SKM-1 treated with dmso at 0.1 percent for 144 hours (cell line): Measurements from ENCODE around the gene CACNA2D3.
"Not testable (repeated sequence)": the region's sequence is repeated elsewhere in the genome, so short reads cannot be mapped to it uniquely, and the experiment has no call there.

ENCODE experiments used
- DNase-seq: peaks from one replicate; lab custom pipeline; 2025; ENCODE audit not compliant: unreplicated experiment; lab: John Stamatoyannopoulos, UW

CACNA2D3 gene

GRCh38 chr3:54970895-54971294 lies 848.5 kb downstream of the CACNA2D3 start:
- DNase-seq = no peak

DNA sequence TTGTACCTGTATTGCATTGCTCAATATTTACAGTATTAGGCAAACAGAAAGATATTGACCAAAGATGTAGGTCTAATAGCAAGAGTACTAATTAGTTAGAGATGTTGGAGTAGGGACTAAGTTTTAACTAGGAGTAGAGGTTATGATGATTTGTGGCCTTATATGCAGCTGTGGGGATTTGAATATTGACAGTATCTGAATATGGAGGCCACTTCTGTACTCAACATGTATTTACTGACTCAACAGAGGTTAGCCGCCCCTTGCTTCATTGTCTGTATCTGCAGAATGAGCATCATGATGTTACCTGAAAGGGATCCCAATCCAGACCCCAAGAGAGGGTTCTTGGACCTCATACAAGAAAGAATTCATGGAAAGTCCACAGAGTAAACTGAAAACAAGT lies 855.1 kb downstream of the CACNA2D3 start:
- DNase-seq = no peak

DNA sequence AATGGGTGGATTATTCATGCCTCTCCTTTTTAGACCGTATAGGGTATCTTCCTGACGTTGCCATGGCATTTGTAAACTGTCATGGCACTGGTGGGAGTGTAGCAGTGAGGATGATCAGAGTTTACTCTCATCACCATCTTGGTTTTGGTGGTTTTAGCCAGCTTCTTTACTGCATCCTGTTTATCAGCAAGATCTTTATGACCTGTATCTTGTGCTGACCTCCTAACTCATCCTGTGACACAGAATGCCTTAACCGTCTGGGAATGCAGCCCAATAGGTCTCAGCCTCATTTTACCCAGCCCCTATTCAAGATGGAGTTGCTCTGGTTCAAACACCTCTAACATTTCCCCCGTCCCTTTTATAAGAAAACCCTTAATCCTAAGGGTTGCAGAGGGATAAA lies 855.6 kb downstream of the CACNA2D3 start:
- not testable (repeated sequence) for DNase-seq

DNA sequence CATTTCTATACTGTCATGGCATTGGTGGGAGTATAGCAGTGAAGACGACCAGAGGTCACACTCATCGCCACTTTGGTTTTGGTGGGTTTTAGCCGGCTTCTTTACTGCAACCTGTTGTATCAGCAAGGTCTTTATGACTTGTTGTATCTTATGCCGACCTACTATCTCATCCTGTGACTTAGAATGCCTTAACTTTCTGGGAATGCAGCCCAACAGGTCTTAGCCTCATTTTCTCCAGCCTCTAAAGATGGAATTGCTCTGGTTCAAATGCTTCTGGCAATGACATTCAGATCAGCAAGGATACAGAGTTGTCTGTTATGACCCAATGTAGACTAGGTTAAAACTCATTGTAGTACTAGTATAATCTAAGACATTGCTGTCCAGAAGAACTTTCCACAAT lies 860.5 kb downstream of the CACNA2D3 start:
- no peak for DNase-seq

GRCh38 chr3:54983266-54984099 lies 861.1 kb downstream of the CACNA2D3 start:
- DNase-seq = no peak

- DNase-seq = peak; percentile 12
These were observed 863.5 kb downstream of the CACNA2D3 start for GRCh38 chr3:54985856-54986255.

GRCh38 chr3:54986294-54986693 lies 863.9 kb downstream of the CACNA2D3 start:
- peak; percentile 87 for DNase-seq

- DNase-seq = no peak
These were observed 865.4 kb downstream of the CACNA2D3 start for GRCh38 chr3:54987719-54988118.

DNA sequence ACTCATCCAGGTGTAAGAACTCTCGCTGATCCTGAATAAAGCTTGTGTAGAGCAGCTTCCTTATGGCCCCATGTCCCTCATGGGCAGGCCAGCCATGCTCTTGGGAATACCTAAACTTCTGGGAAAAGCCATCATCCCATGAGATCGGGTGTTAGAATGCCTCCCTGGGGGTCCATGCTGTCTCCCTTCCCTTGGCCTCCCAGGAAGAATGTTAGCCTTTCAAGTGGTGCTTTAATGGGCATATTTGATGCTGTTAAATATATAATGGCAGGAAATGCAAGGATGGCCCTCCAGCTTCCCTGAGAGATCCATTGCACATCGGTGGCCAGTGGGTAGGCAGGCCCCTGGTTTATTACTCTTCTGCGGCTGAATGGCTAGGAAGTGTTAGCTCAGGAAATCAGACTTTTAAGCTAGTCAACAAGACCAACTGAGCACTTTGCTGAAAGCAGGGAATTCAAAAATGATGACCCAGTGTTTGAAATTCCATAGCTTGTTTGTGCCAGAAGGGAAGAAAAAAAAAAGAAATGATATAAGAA lies 866.0 kb downstream of the CACNA2D3 start:
- DNase-seq = no peak

- peak; percentile 25 for DNase-seq
These were observed 866.7 kb downstream of the CACNA2D3 start for GRCh38 chr3:54988838-54989630.

DNA sequence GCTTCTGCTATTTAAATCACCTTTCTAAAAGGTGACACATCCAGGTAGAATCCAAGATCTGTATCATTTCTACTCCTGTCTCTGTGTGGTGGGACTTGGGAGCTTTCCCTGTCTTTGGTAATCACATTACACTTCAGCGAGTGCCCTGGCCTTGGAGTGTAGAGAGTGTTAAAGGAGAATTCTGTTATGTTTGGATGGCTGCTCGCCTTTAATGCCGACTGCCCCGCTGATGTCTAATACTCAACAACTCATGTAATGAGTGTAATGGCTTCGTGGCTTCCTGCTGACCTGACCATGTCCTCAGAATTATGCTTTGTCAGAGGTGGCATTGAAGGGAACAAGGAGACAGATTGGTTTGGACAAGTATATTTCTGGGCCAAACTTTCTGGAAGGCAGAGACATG lies 871.8 kb downstream of the CACNA2D3 start:
- no peak for DNase-seq

DNA sequence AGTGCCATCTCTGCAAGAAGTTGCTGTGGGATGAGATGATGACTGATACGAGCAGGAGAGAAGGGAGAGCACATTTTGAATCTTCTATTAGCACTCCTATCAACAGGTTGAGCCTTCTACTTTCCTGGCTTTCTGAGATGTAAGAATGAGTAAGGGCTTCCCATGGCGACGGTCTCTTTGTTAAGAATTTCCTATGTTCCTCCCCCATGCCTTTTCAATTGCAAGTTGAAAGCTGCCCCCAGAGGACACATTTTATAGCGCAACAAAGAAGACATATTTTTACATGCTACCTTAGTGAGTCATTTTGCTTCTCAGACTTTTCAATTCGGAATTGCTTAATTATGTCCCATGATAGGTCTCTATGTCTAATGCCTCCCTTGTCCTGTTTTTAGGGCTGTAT lies 876.8 kb downstream of the CACNA2D3 start:
- peak; percentile 12 for DNase-seq

- DNase-seq = no peak
These were observed 877.5 kb downstream of the CACNA2D3 start for GRCh38 chr3:54999811-55000210.

DNA sequence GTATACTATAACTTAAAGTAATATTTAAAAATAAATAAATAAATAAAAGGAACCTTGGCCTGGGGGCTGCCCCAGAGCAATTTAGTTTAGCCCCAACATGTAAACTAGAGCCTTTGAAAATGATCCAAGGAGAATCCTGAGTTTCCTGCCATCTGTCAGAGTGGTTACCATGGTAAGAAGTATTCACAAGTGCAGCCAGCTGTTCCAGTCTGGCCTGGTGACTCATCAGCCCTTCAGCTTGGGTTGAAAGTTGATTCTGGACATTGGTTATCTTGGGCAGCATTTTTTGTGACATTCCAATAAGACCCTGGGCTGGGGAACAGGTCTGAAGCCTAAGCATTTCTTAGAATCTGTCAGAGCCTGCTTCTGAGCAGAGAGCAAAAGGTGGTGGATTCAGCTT lies 878.2 kb downstream of the CACNA2D3 start:
- no peak for DNase-seq

DNA sequence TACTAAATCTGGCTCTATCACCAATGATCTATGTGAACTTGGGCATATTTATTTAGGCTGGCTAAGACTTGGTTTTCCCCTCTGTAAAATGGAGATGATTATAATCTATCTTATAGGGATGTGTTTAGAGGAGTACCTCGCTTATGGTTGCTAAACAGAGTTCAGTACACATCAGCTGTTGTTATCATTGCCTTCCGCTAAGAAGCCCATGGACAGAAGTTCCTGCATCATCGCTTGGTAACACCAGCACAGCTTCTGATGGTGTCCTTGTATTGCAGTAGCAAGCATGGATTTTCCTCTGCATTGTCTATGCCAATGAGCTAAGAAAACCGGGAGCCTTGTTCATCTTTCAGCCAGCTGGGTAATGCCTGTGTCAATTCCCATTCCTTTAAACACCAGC lies 878.6 kb downstream of the CACNA2D3 start:
- no peak for DNase-seq

DNA sequence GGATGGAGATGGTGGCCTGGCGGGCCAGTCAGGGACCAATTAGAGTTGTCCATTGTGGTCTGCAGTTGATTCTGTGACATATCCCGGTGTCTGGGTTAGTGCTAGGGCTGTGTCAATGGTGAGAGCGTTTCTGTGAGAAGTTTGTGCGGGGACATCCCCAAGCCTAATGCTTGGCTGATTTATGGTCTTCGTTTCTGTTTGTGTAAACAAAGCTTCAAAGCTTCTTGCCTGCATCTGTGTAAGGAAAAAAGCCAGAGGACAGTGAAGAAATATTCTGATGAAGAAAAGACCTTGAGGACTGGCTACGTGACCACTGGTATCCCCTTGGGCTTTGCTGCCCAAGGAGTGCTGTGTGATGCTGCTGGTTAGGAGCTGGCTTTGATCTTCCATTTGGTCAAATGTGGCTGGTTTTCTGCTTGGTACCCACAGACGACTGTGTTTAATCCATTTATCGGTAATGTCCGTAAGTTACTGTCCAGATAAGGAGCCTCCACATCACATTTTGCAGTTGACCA lies 880.1 kb downstream of the CACNA2D3 start:
- no peak for DNase-seq

DNA sequence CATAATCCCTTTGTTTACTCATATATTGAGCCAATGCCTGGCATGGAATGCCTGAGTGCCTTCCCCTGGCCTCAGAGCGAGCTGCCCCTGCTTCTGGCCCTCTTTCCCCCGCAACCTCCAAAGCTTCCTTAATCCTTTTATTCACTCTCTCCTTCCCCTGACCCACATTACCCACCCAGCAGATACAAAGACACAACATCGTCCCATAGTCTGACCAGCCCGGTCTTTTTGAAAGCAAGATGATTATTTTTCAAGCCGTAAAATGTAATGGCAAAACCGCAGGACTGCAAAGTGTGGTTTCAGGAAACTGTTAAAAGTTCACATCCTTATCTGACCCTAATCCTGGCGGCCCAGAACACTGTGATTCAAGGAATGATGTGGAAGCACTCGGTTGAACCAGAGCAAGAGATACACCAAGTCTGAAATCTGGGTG lies 883.9 kb downstream of the CACNA2D3 start:
- no peak for DNase-seq

GRCh38 chr3:55007971-55008370 lies 885.6 kb downstream of the CACNA2D3 start:
- no peak for DNase-seq

DNA sequence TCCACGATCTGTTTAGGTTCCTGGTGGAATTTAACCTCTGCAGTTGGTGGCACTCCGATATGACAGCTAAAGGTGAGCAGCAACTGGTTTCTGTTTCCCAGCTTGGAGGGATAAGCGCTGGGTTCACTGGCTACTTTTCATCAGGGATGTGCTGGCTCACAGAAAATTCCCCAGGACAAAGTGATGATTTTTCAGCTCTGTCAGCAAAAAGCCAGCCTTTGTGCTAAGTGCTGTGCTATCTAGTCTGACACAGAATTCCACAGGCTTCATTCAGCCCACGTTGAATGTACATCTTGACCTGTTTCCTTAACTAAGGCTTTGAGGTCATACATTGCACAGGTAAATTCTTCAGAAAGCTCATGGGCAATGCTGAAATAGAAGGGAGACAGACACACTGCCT lies 887.0 kb downstream of the CACNA2D3 start:
- no peak for DNase-seq

GRCh38 chr3:55012091-55012490 lies 889.7 kb downstream of the CACNA2D3 start:
- DNase-seq = no peak

DNA sequence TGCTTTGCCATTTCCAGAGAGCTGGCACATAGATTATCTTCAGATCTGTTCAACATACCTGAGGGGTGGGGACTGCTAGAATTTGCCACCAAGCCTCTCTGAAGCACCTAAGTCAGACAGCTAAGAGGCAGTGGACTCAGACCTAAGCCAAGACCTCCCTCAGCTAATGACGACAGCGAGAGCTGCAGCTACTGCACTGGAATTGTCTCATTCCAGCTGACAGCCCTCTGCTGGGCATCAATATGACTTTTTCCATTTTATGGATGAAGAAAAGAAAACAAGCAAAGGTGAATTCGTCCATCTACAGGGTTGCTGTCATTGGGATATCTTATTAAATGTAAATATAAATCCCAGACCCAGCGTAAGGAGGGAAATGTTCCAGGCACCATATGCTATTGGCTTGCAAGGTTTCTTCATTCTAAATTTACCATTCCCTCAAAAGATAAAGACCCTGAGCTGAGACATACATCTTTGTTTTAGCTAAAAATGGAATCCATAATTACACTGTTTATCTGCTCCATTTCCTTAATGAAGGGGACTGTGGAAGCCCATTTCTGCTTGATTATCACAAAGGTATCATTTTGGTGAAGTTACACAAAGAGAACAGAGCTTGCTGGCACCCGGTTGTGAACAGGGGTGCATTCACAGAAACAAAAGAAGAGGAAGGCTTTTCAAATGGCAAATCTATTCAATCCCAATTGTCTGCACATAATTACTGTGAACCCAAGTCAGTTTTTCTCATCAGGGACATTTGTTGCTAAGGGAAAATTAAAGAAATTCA lies 891.0 kb downstream of the CACNA2D3 start:
- no peak for DNase-seq
